Neural progenitor cell (in vitro differentiated cells): Measurements from ENCODE around the gene ZNF91. TPM values are rescaled to one million over a fixed set of nuclear protein-coding genes. Genes with fewer than 3 reads are reported as not detected.

Experiments used
- DNase-seq: peaks from one replicate; pipeline ENCODE4 v3.0.0-alpha.2; 2016; ENCODE audit warnings: low spot score
- H2AFZ ChIP-seq: fragments of 200-600 bp; sonication (generic); replicated peaks from 2 replicates; pipeline ENCODE4 v1.6.1; 2016; ENCODE audit warnings: antibody characterized with exemption
- H3F3A ChIP-seq: fragments of 200-600 bp; sonication (generic); 2 replicates; pipeline ENCODE4 v1.6.1; 2016; ENCODE audit warnings: antibody characterized with exemption, low read depth
- H3K27ac ChIP-seq: fragments of 200-600 bp; sonication (generic); 2 replicates; pipeline ENCODE4 v1.5.1; 2016; ENCODE audit warnings: mild to moderate bottlenecking
- H3K27me3 ChIP-seq: fragments of 200-600 bp; sonication (generic); 2 replicates; pipeline ENCODE4 v1.6.1; 2016; ENCODE audit warnings: mild to moderate bottlenecking, moderate library complexity
- H3K36me3 ChIP-seq: fragments of 200-600 bp; sonication (generic); 2 replicates; pipeline ENCODE4 v1.5.1; 2016
- H3K4me1 ChIP-seq: fragments of 200-600 bp; sonication (generic); 2 replicates; pipeline ENCODE4 v1.6.1; 2016; ENCODE audit warnings: mixed run types
- H3K4me2 ChIP-seq: fragments of 200-600 bp; sonication (generic); 2 replicates; pipeline ENCODE4 v1.6.1; 2016
- H3K4me3 ChIP-seq: fragments of 200-600 bp; sonication (generic); 2 replicates; pipeline ENCODE4 v1.5.1; 2016
- H3K79me2 ChIP-seq: fragments of 200-600 bp; sonication (generic); 2 replicates; pipeline ENCODE4 v1.6.1; 2016; ENCODE audit warnings: low read depth
- H3K9ac ChIP-seq: fragments of 200-600 bp; sonication (generic); 2 replicates; pipeline ENCODE4 v1.6.1; 2016
- H3K9me3 ChIP-seq: fragments of 200-600 bp; sonication (generic); 2 replicates; pipeline ENCODE4 v1.5.1; 2016; ENCODE audit warnings: low read depth
- H4K20me1 ChIP-seq: fragments of 200-600 bp; sonication (generic); 2 replicates; pipeline ENCODE4 v1.6.1; 2016; ENCODE audit warnings: low read depth
- H3K27ac Mint-ChIP-seq: 3 replicates; pipeline ENCODE4 v1.8.0; 2021; ENCODE audit warnings: mixed read lengths
- H3K27me3 Mint-ChIP-seq: 2 replicates; pipeline ENCODE4 v1.8.0; 2022; ENCODE audit warnings: low read depth, mild to moderate bottlenecking, inconsistent platforms, moderate library complexity, mixed read lengths; ENCODE audit not compliant: insufficient read depth
- H3K36me3 Mint-ChIP-seq: 3 replicates; pipeline ENCODE4 v1.8.0; 2021; ENCODE audit warnings: mixed read lengths
- H3K4me1 Mint-ChIP-seq: 3 replicates; pipeline ENCODE4 v1.8.0; 2021; ENCODE audit warnings: mixed read lengths
- H3K4me3 Mint-ChIP-seq: 3 replicates; pipeline ENCODE4 v1.8.0; 2021; ENCODE audit warnings: mild to moderate bottlenecking, moderate library complexity, mixed read lengths
- H3K9me3 Mint-ChIP-seq: 3 replicates; pipeline ENCODE4 v1.8.0; 2020; ENCODE audit warnings: mixed read lengths
- EZH2 ChIP-seq: fragments of 200-600 bp; sonication (generic); IDR thresholded peaks from 2 replicates; pipeline ENCODE4 v1.6.1; 2017; ENCODE audit warnings: antibody characterized with exemption, mild to moderate bottlenecking, moderate library complexity
- EZH2phosphoT487 ChIP-seq: fragments of 200-600 bp; sonication (generic); IDR thresholded peaks from 2 replicates; pipeline ENCODE4 v1.6.1; 2017; ENCODE audit warnings: antibody characterized with exemption
- total RNA-seq: library from RNA; depleted of rRNA; stranded (reverse); fragments of >200 nt; gene quantifications from 2 replicates; pipeline ENCODE4 v1.2.3, GENCODE V29; 2015; ENCODE audit warnings: low replicate concordance
- TF ChIP-seq, protein P1 (sequence below): fragments of 200-600 bp; sonication (generic); IDR thresholded peaks from 2 replicates; pipeline ENCODE4 v1.5.1; 2017; ENCODE audit warnings: antibody characterized with exemption, mild to moderate bottlenecking

The ZNF91 gene
- total RNA-seq, 1 donor from 2014 or later, result 105 TPM

DNA sequence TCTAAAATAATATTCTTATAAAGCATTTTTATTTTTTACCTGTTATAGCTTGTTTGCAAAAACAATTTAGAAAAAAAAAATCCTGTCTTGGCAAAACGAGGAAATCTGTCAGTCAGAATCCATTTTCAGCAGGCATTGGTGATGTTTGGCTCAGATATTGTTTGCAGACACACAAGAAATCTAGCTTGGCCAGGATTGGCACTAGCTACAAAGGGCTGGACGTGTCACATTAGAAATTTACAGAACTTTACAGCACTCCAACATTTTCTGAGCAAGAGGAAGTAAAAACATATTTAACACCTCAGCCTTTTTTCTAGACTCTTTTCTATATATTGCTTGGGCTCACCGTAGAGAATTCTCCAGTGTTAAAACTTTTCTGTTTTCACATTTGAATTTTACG is 9.9 kb downstream of the ZNF91 start:
- Mint-ChIP-seq H3K27ac (no peak overlapping the region), H3K9me3 (peaks cover 87% of the 10 kb centered on the region), H3K4me3 (no peak overlapping the region), H3K27me3 (peaks cover 5% of the 10 kb centered on the region), H3K4me1 (no peaks in the 10 kb centered on the region), H3K36me3 (peaks cover 79% of the 10 kb centered on the region)
- Histone ChIP-seq H4K20me1 (no peaks in the 10 kb centered on the region), H3K4me1 (no peaks in the 10 kb centered on the region), H3K9me3 (peaks cover 18% of the 10 kb centered on the region), H3K4me2 (no peak overlapping the region), H3K4me3 (no peak overlapping the region), H3K27me3 (no peaks in the 10 kb centered on the region), H3K9ac (no peak overlapping the region), H3K79me2 (peaks cover 100% of the 10 kb centered on the region), H3F3A (no peaks in the 10 kb centered on the region), H2AFZ (no peak overlapping the region), H3K36me3 (peaks cover 38% of the 10 kb centered on the region), H3K27ac (no peak overlapping the region)
- TF ChIP-seq, protein P1, sequence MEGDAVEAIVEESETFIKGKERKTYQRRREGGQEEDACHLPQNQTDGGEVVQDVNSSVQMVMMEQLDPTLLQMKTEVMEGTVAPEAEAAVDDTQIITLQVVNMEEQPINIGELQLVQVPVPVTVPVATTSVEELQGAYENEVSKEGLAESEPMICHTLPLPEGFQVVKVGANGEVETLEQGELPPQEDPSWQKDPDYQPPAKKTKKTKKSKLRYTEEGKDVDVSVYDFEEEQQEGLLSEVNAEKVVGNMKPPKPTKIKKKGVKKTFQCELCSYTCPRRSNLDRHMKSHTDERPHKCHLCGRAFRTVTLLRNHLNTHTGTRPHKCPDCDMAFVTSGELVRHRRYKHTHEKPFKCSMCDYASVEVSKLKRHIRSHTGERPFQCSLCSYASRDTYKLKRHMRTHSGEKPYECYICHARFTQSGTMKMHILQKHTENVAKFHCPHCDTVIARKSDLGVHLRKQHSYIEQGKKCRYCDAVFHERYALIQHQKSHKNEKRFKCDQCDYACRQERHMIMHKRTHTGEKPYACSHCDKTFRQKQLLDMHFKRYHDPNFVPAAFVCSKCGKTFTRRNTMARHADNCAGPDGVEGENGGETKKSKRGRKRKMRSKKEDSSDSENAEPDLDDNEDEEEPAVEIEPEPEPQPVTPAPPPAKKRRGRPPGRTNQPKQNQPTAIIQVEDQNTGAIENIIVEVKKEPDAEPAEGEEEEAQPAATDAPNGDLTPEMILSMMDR, result no peak
- TF ChIP-seq EZH2phosphoT487, result no peak
- TF ChIP-seq EZH2, result no peak
- no peak for DNase-seq

- Mint-ChIP-seq H3K4me1 (no peaks in the 10 kb centered on the region), H3K27ac (no peak overlapping the region), H3K27me3 (peaks cover 6% of the 10 kb centered on the region), H3K36me3 (peaks cover 78% of the 10 kb centered on the region), H3K9me3 (peaks cover 86% of the 10 kb centered on the region), H3K4me3 (no peak overlapping the region)
- no peaks in the 10 kb centered on the region for H3K4me1 ChIP-seq
- H3K4me3 ChIP-seq, result no peak overlapping the region
- no peak for DNase-seq
- no peak for TF ChIP-seq EZH2
- no peak for TF ChIP-seq EZH2phosphoT487
- TF ChIP-seq, protein P1, result no peak
- no peak overlapping the region for H3K9ac ChIP-seq
- no peak overlapping the region for H3K27ac ChIP-seq
- peaks cover 100% of the 10 kb centered on the region for H3K79me2 ChIP-seq
- no peak overlapping the region for H2AFZ ChIP-seq
- H3K9me3 ChIP-seq, result peaks cover 18% of the 10 kb centered on the region
- H3K36me3 ChIP-seq, result peaks cover 39% of the 10 kb centered on the region
- H4K20me1 ChIP-seq, result no peaks in the 10 kb centered on the region
- no peaks in the 10 kb centered on the region for H3F3A ChIP-seq
- H3K27me3 ChIP-seq, result no peaks in the 10 kb centered on the region
- H3K4me2 ChIP-seq, result no peak overlapping the region
These were observed 10.4 kb downstream of the ZNF91 start for GRCh38 chr19:23384858-23385257.

- peaks cover 78% of the 10 kb centered on the region for H3K36me3 Mint-ChIP-seq
- Histone ChIP-seq H3K4me3 (no peak overlapping the region), H3F3A (no peaks in the 10 kb centered on the region), H3K9me3 (peaks cover 18% of the 10 kb centered on the region), H4K20me1 (no peaks in the 10 kb centered on the region), H3K4me1 (no peaks in the 10 kb centered on the region), H3K27me3 (no peaks in the 10 kb centered on the region), H3K36me3 (peaks cover 40% of the 10 kb centered on the region), H2AFZ (no peak overlapping the region), H3K4me2 (no peak overlapping the region), H3K9ac (no peak overlapping the region), H3K79me2 (peaks cover 100% of the 10 kb centered on the region), H3K27ac (no peak overlapping the region)
- DNase-seq, result no peak
- H3K9me3 Mint-ChIP-seq, result peaks cover 86% of the 10 kb centered on the region
- H3K4me3 Mint-ChIP-seq, result no peak overlapping the region
- H3K27me3 Mint-ChIP-seq, result peaks cover 5% of the 10 kb centered on the region
- no peaks in the 10 kb centered on the region for H3K4me1 Mint-ChIP-seq
- no peak overlapping the region for H3K27ac Mint-ChIP-seq
- TF ChIP-seq, protein P1, result no peak
- TF ChIP-seq EZH2phosphoT487 (no peak), EZH2 (no peak)
These were observed 11.1 kb downstream of the ZNF91 start for GRCh38 chr19:23384166-23384565.
